NT2/D1 (cell line): Measurements from ENCODE around the gene SDR9C7.
"Not testable (repeated sequence)": the region's sequence is repeated elsewhere in the genome, so short reads cannot be mapped to it uniquely, and the experiment has no call there.

Experiments used
- SUZ12 ChIP-seq: IDR thresholded peaks from 2 replicates; pipeline ENCODE4 v1.6.1; 2011; ENCODE audit not compliant: insufficient read length, insufficient read depth; ENCODE audit errors: extremely low read depth
- YY1 ChIP-seq: IDR thresholded peaks from 2 replicates; pipeline ENCODE4 v1.6.1; 2011; ENCODE audit not compliant: insufficient read length, insufficient read depth
- ZNF274 ChIP-seq: IDR thresholded peaks from 2 replicates; pipeline ENCODE4 v1.6.1; 2011; ENCODE audit warnings: mild to moderate bottlenecking, low read depth, low read length

DNA sequence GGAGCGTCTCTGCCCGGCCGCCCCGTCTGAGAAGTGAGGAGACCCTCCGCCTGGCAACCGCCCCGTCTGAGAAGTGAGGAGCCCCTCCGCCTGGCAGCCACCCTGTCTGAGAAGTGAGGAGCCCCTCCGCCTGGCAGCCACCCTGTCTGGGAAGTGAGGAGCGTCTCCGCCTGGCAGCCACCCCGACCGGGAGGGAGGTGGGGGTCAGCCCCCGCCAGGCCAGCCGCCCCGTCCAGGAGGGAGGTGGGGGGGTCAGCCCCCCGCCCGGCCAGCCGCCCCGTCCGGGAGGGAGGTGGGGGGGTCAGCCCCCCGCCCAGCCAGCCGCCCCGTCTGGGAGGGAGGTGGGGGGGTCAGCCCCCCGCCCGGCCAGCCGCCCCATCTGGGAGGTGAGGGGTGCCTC is 29.3 kb upstream of the SDR9C7 start:
- TF ChIP-seq ZNF274, SUZ12, YY1: not testable (repeated sequence)
